ENCODE measurements around the gene EEFSEC. TPM values are rescaled to one million over a fixed set of nuclear protein-coding genes. Genes with fewer than 3 reads are reported as not detected.

EEFSEC gene
- total RNA-seq, 2 experiments from 2014 or later: 17.7 to 25.3 TPM

- H4K20me1 ChIP-seq (ENCODE audit: insufficient read depth, low read length): no peaks in the 10 kb centered on the region; the same call in 1 of the 2 replicates
- no peaks in the 10 kb centered on the region for H3K9me3 ChIP-seq (ENCODE audit: low read length)
- no peak overlapping the region for H3K4me3 ChIP-seq (ENCODE audit: low read depth, low read length, poor library complexity, severe bottlenecking)
- intact Hi-C loops (cut with micrococcal nuclease; ENCODE audit: unreplicated experiment): no loop called here
- H3K9me2 ChIP-seq (ENCODE audit: insufficient read depth, low read length): no peaks in the 10 kb centered on the region
- ChIA-PET POLR2A (no interaction called here), CTCF (ENCODE audit: unreplicated experiment) (no interaction called here)
- BruUV-seq (replicated peaks): no TSS peak
- no peak overlapping the region for H3K27ac ChIP-seq (ENCODE audit: low read depth, low read length, poor library complexity, severe bottlenecking)
- TF ChIP-seq CTCF (conservative IDR thresholded peaks at IDR 0.05; ENCODE audit: low read length) (no peak), EZH2phosphoT487 (IDR thresholded peaks at IDR 0.05; ENCODE audit: borderline replicate concordance, low read depth, low read length) (no peak)
- H3K4me1 ChIP-seq (ENCODE audit: insufficient read depth, low read length, poor library complexity, severe bottlenecking): no peaks in the 10 kb centered on the region
- H3K79me2 ChIP-seq (ENCODE audit: insufficient read depth, low read depth, low read length): no peaks in the 10 kb centered on the region
- no peak overlapping the region for H3K4me2 ChIP-seq (ENCODE audit: low read length)
- no peak for DNase-seq (ENCODE audit: low spot score)
- H2AFZ ChIP-seq (ENCODE audit: low read length): no peak overlapping the region
- peaks cover 23% of the 10 kb centered on the region; the same call in 1 of the 2 replicates for H3K36me3 ChIP-seq (ENCODE audit: insufficient read depth, low read length)
These were observed 113.2 kb downstream of the EEFSEC start for GRCh38 chr3:128266453-128266852.

- H3K4me1 ChIP-seq (ENCODE audit: insufficient read depth, low read length, poor library complexity, severe bottlenecking): no peaks in the 10 kb centered on the region
- H3K79me2 ChIP-seq (ENCODE audit: insufficient read depth, low read depth, low read length): no peaks in the 10 kb centered on the region
- no peaks in the 10 kb centered on the region; the same call in 1 of the 2 replicates for H4K20me1 ChIP-seq (ENCODE audit: insufficient read depth, low read length)
- TF ChIP-seq CTCF (conservative IDR thresholded peaks at IDR 0.05; ENCODE audit: low read length): no peak
- no peak for TF ChIP-seq EZH2phosphoT487 (IDR thresholded peaks at IDR 0.05; ENCODE audit: borderline replicate concordance, low read depth, low read length)
- H3K36me3 ChIP-seq (ENCODE audit: insufficient read depth, low read length): peaks cover 12% of the 10 kb centered on the region; the same call in 1 of the 2 replicates
- H3K27ac ChIP-seq (ENCODE audit: low read depth, low read length, poor library complexity, severe bottlenecking): no peak overlapping the region
- H3K9me3 ChIP-seq (ENCODE audit: low read length): no peaks in the 10 kb centered on the region
- H3K4me2 ChIP-seq (ENCODE audit: low read length): no peak overlapping the region
- H2AFZ ChIP-seq (ENCODE audit: low read length): no peak overlapping the region
- BruUV-seq (replicated peaks): no TSS peak
- ChIA-PET CTCF (ENCODE audit: unreplicated experiment) (interaction anchor here (0.5 kb wide), 1 partner anchor 17 kb away, joined by 6 read pairs; no protein-coding TSS in a partner anchor), POLR2A (no interaction called here)
- intact Hi-C loops (cut with micrococcal nuclease; ENCODE audit: unreplicated experiment): no loop called here
- H3K9me2 ChIP-seq (ENCODE audit: insufficient read depth, low read length): no peaks in the 10 kb centered on the region
- H3K4me3 ChIP-seq (ENCODE audit: low read depth, low read length, poor library complexity, severe bottlenecking): no peak overlapping the region
- DNase-seq (ENCODE audit: low spot score): no peak
These were observed 114.3 kb downstream of the EEFSEC start for GRCh38 chr3:128267541-128267940.

- no peaks in the 10 kb centered on the region for H3K9me2 ChIP-seq (ENCODE audit: insufficient read depth, low read length)
- no peaks in the 10 kb centered on the region for H3K9me3 ChIP-seq (ENCODE audit: low read length)
- no TSS peak for BruUV-seq (replicated peaks)
- intact Hi-C loops (cut with micrococcal nuclease; ENCODE audit: unreplicated experiment): no loop called here
- H3K36me3 ChIP-seq (ENCODE audit: insufficient read depth, low read length): peaks cover 6% of the 10 kb centered on the region; the same call in 1 of the 2 replicates
- CTCF ChIA-PET (ENCODE audit: unreplicated experiment): no interaction called here
- H3K4me1 ChIP-seq (ENCODE audit: insufficient read depth, low read length, poor library complexity, severe bottlenecking): no peaks in the 10 kb centered on the region
- H2AFZ ChIP-seq (ENCODE audit: low read length): no peak overlapping the region
- TF ChIP-seq EZH2phosphoT487 (IDR thresholded peaks at IDR 0.05; ENCODE audit: borderline replicate concordance, low read depth, low read length) (no peak), CTCF (conservative IDR thresholded peaks at IDR 0.05; ENCODE audit: low read length) (no peak)
- H3K4me2 ChIP-seq (ENCODE audit: low read length): no peak overlapping the region
- H3K4me3 ChIP-seq (ENCODE audit: low read depth, low read length, poor library complexity, severe bottlenecking): no peak overlapping the region
- H3K27ac ChIP-seq (ENCODE audit: low read depth, low read length, poor library complexity, severe bottlenecking): no peak overlapping the region
- no peaks in the 10 kb centered on the region for H3K79me2 ChIP-seq (ENCODE audit: insufficient read depth, low read depth, low read length)
- DNase-seq (ENCODE audit: low spot score): no peak
- POLR2A ChIA-PET: interaction anchor here (1.5 kb wide), 1 partner anchor 9 kb away, joined by 3 read pairs; no protein-coding TSS in a partner anchor
- H4K20me1 ChIP-seq (ENCODE audit: insufficient read depth, low read length): no peaks in the 10 kb centered on the region; the same call in 1 of the 2 replicates
These were observed 115.9 kb downstream of the EEFSEC start for GRCh38 chr3:128269006-128269775.

Data from OCI-LY7 (cell line).